Measurements from ENCODE around the gene MAML2.

The MAML2 gene

GRCh38 chr11:96114178-96115064, 228.6 kb downstream of the MAML2 start:
- no peak overlapping the region for H3K27ac ChIP-seq
- TF ChIP-seq CTCF (conservative IDR thresholded peaks at IDR 0.05) = no peak

- H3K27ac ChIP-seq = no peak overlapping the region
- TF ChIP-seq CTCF (conservative IDR thresholded peaks at IDR 0.05) = no peak
Observed at GRCh38 chr11:96113193-96113681, 229.8 kb downstream of the MAML2 start.

DNA sequence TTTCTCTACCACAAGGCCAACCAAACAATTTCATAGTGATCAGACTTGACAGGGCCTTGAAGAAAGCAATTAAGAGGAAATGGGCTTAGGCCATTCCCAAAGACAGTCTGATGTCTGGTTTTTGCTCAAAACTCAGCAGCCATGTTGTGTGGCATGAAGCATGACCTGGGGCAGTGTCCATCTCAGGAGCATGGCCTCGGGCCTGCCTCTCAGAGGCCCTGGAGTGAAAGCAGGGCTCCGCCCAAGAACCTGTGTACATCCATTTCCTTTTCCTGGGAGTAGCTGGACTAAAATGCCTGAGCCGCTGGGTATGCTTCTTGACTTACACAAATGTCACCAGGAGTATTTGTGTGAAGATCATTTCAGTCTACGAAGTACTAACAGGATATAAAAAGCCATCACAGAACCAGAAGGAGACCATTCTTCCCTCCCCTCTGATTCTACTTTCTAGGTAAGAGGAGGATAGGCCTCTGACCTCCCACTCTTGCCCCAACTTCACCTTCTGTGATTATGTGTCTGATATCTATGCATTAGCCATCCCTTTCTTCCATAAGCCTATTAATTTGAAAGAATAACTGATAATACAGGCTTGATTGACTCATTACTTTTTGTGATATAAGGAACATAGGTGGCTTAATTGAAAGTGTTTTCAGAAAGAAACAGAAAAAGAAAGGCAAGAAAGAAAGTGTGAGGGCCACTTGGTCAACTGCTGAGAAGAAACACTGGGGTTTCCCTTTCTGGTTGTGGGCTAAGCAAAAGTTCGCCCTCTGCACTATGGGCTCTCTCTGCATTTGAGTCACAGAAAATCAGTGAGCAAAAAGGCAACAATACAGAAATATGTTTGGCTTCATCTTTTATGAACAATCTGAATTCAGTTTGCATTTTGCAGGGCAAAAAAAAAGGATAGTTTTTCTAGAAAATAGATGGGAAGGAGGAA, 230.5 kb downstream of the MAML2 start:
- no peak for TF ChIP-seq CTCF (conservative IDR thresholded peaks at IDR 0.05)
- no peak overlapping the region for H3K27ac ChIP-seq

- no peak for TF ChIP-seq CTCF (conservative IDR thresholded peaks at IDR 0.05)
Observed at GRCh38 chr11:96111308-96111707, 231.7 kb downstream of the MAML2 start.

DNA sequence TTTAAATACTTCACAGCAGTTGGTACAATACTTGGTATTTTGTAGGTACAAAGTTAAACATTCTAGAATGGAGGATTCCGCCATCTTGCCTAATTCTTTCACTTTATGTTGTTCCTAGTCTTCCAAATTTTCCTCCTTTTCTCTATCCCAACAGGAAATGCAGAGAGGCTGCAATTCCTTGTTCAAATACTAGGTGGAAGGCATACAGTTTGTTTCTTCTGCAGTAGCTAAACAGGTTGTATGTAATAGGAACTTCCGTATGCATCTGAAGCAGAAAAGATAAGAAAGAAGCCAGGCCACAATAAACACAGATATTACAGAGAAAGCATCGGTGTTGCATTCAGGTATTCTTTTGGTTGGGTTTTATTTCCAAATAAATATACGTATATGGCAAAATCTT, 232.7 kb downstream of the MAML2 start:
- peak overlapping the region; percentile 52 for H3K27ac ChIP-seq
- TF ChIP-seq CTCF (conservative IDR thresholded peaks at IDR 0.05) = no peak; the same call in 1 of the 2 replicates

More at GRCh38 chr11:96111308-96111707, 231.7 kb downstream of the MAML2 start:
- peak overlapping the region; percentile 52 for H3K27ac ChIP-seq

GRCh38 chr11:96109331-96110030, 233.5 kb downstream of the MAML2 start:
- H3K27ac ChIP-seq = peak overlapping the region; percentile 52
- TF ChIP-seq CTCF (conservative IDR thresholded peaks at IDR 0.05) = no peak
